GM12878 (cell line): ENCODE results near the gene LIMA1. TPM values are rescaled to one million over a fixed set of nuclear protein-coding genes. Genes with fewer than 3 reads are reported as not detected.

ENCODE experiments used
- BCLAF1 ChIP-seq: fragments of 450-650 bp; IDR thresholded peaks from 2 replicates; pipeline ENCODE4 v1.6.1; 2017; ENCODE audit warnings: antibody characterized with exemption, mild to moderate bottlenecking, moderate library complexity
- CHD1 ChIP-seq: IDR thresholded peaks from 2 replicates; pipeline ENCODE4 v1.6.1; 2012; ENCODE audit warnings: low read depth, low read length, improper control_type of control experiment
- EGR1 ChIP-seq, 2 experiments: IDR thresholded peaks; 1 replicate in 1 of 2; 2 replicates in 1 of 2; pipeline ENCODE4 v1.6.1; 2011 to 2012; ENCODE audit warnings: low read depth in 2 of 2, low read length in 2 of 2, borderline replicate concordance in 1 of 2, mild to moderate bottlenecking in 1 of 2, moderate library complexity in 1 of 2
- GABPA ChIP-seq: IDR thresholded peaks from 2 replicates; pipeline ENCODE4 v1.6.1; 2014; ENCODE audit warnings: antibody characterized with exemption, low read depth, mild to moderate bottlenecking, inconsistent platforms
- PRDM15 ChIP-seq: fragments of 450-650 bp; formaldehyde crosslinking; IDR thresholded peaks from 2 replicates; pipeline ENCODE4 v1.4.0; 2020; ENCODE audit warnings: mild to moderate bottlenecking, moderate library complexity
- RELA ChIP-seq: fragments of 450-650 bp; IDR thresholded peaks from 2 replicates; pipeline ENCODE4 v1.8.0; 2014; ENCODE audit warnings: borderline replicate concordance; ENCODE audit not compliant: partially characterized antibody
- SKIL ChIP-seq: fragments of 450-650 bp; IDR thresholded peaks from 2 replicates; pipeline ENCODE4 v1.6.1; 2017; ENCODE audit warnings: mild to moderate bottlenecking, low read depth, inconsistent platforms; ENCODE audit not compliant: poor library complexity, severe bottlenecking
- SMC3 ChIP-seq: IDR thresholded peaks from 2 replicates; pipeline ENCODE4 v1.6.1; 2011; ENCODE audit warnings: low read length, improper control_type of control experiment, borderline replicate concordance
- SP1 ChIP-seq: IDR thresholded peaks from one replicate; pipeline ENCODE4 v1.6.1; 2011; ENCODE audit warnings: low read depth, low read length
- ZBTB4 ChIP-seq: fragments of 450-650 bp; formaldehyde crosslinking; IDR thresholded peaks from 2 replicates; pipeline ENCODE4 v1.4.0; 2022; ENCODE audit warnings: mild to moderate bottlenecking, moderate library complexity
- polyA plus RNA-seq, 11 experiments: library from polyadenylated mRNA; depleted of rRNA in 4 of 11; unstranded in 6 of 11; stranded (reverse) in 5 of 11; fragments of >200 nt; fragmentation: Nextera tagmentation in 4 of 11; fragmentation: Illumina TruSeq in 1 of 11; extraction: Ambion mirVana in 4 of 11; extraction: Trizol in 1 of 11; gene quantifications; 1 replicate in 1 of 11; 2 replicates in 10 of 11; pipeline versions ENCODE4 v1.2.1 to v1.2.3, GENCODE V29; 2011 to 2016; ENCODE audit warnings: inconsistent platforms in 2 of 11, missing spikeins in 2 of 11, low read depth in 1 of 11
- total RNA-seq, 4 experiments: library from RNA; depleted of rRNA in 3 of 4; stranded (reverse); fragments of >200 nt in 3 of 4; fragmentation: Illumina TruSeq in 1 of 4; extraction: Trizol in 1 of 4; gene quantifications; 2 replicates each; pipeline versions ENCODE4 v1.2.1 to v1.2.3, GENCODE V29; 2013 to 2021

The LIMA1 gene
- total and polyA plus RNA-seq, 10 of the 15 experiments (the other 5 are each of a cell fraction or from before 2014, with no cell fraction given), result 53.2 to 109 (median 60.8) TPM

- peak; percentile 26; the same call in 1 of the 2 replicates for TF ChIP-seq SMC3
- no peak for TF ChIP-seq GABPA
- TF ChIP-seq SP1, result peak; percentile 9
- TF ChIP-seq ZBTB4 (CRISPR knock-in tag), result no peak
- TF ChIP-seq EGR1 (IDR thresholded peaks at IDR 0.05; ENCODE audit: borderline replicate concordance in 1 of 2, low read depth in 2 of 2, low read length in 2 of 2), result peak; percentile 45 to 93; a peak in 2 of 3 replicates
- TF ChIP-seq RELA, result no peak
- TF ChIP-seq PRDM15, result no peak
- no peak for TF ChIP-seq CHD1
- no peak for TF ChIP-seq BCLAF1
- no peak for TF ChIP-seq SKIL
These were observed at the start of gene LIMA1 (continued) for GRCh38 chr12:50283229-50283923.
